DMS114 treated with DMSO at 0.1 percent for 48 hours (cell line): ENCODE data around the gene AHCYL1.

Experiments
- DNase-seq: peaks from one replicate; lab custom pipeline; 2025; ENCODE audit not compliant: unreplicated experiment; lab: John Stamatoyannopoulos, UW

AHCYL1 gene

GRCh38 chr1:109975718-109976117, 8.8 kb upstream of the AHCYL1 start:
- DNase-seq = no peak

DNA sequence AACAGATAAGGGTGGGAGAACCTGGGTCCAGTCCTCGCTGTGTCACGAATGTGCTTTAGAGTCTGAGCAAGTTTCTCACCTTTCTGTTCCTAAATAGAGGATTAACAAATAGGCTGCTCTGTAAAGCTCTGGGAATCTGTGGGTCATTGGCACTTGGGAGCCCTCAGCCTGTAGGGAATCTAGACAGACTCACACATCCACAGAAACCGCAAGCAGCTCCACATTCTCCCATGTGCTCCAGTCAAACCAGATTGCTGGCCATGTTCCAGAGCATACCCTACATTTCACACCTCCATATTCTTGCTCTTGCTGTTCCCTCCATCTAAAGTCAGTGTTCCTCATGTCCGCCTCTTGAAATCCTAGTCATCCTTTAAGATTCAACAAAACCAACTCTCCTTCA, 7.8 kb upstream of the AHCYL1 start:
- DNase-seq = no peak

DNA sequence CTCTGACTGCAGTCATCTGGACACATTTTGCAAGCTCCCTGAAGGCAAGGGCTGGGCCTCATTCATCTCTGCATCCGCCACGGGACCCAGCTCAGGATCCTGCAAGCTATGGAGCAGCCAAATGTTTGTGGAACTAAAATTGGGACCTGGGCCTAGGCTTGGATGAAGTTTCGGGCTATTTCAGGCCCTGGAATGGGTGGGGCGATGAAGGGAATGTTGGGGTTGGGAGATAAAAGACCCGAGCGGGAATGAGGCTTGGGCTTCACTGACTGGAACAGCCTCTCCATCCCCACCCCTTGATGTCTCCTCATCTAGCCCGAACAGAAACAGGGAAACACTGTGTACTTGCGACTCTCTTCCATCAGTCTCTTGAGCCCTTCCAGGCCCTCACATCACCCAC, 7.3 kb upstream of the AHCYL1 start:
- DNase-seq = no peak

GRCh38 chr1:109977657-109978378, 6.7 kb upstream of the AHCYL1 start:
- DNase-seq = no peak

GRCh38 chr1:109978761-109979488, 5.6 kb upstream of the AHCYL1 start:
- no peak for DNase-seq

GRCh38 chr1:109979489-109980091, 5.0 kb upstream of the AHCYL1 start:
- no peak for DNase-seq

DNA sequence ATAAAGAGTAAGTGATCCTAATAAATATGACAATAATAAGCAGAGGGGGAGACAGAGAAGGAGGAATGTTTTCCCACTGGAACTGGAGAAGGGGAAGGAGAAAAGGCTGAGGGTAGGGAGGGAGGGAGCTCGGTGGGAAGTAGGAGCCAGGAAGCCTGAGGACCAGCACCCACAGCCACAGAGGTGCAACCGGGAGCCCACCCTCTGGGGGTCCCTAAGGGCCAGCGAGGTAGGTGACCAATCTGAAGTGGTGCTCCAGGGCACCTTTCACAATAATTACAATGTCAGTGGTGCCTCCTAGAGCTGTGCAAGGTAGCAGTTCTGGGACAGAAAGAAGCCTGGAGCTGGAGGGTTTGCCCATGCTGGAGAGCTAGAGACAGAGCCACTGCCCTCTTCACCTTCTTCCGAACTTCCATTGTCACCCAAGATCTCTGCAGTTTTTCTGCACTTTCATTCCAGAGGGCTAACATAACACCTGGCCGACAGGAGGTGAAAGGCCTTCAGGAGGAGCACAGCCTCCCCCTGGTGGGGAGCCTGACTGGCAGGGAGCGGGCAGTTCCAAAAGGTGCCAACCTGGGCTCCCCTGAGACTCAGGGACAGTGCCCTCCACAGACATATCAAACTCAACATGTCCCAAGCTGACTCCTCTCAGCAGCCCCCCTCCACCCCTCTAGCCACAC, 4.1 kb upstream of the AHCYL1 start:
- DNase-seq = no peak

DNA sequence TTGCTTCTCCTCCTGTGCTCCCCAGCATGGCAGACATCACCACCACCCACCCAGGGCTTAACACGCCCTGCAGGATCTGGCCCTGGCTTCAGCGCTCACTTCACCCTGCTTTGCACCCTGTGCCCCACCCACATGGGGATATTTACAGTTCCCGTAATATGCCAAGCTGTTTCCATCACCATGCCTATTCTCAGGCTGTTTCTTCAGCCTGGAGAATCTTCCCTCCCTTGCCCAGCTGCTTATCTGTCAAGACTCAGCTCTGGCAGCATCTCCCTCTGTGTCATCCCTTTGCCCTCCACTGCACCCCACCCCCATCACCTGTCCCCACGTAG, 3.6 kb upstream of the AHCYL1 start:
- DNase-seq = no peak

DNA sequence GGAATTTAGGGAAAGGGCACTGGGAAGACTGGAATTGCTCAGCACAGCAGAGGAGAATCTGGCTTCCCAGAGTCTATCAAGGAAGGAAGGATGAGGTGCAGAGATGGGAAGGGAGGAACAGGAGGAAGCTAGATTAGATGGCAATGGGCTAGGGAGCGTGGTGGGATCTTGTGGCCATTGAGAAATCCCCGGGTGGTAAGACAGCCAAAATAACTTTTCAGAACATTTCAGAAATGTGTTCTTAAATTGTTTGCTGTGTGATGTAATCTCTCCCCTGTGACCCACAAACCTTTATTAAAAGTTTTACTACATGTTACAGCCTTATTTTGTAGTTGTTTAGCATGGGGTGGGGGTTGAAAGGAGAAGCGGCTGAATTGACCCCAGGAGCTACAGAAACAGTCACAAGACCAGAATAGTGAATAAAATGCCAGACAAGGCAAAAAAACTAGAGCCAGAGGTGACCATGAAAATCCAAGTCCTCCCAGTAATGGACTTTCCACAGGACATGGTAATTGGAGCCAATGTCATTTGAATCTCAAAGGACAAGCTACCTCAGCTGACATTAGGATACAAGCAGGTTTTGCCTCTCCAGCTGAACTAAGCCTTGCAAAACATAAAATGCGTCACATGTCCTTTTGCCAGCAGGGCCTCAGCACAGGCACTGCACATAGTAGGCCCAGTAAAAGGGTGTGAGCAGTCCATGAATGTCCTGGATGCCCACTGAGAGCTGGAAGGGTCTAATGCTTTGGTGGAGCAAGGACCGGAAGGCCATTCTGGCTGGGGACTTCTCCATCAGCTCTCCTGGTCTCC, 980 bp upstream of the AHCYL1 start:
- no peak for DNase-seq

DNA sequence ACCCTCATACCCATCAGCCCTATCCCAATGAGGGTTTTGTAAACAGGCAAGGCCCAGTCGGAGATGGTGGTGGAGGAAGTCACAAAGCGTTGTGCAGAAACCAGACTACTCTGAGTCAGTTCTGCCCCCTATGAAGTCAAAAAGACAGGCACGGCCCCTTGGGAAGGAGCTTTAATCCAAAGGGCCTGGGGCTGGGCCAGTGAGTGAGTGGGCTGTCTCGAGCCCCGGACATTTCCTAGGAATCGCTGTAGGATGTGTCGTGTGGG, 442 bp upstream of the AHCYL1 start:
- no peak for DNase-seq

DNA sequence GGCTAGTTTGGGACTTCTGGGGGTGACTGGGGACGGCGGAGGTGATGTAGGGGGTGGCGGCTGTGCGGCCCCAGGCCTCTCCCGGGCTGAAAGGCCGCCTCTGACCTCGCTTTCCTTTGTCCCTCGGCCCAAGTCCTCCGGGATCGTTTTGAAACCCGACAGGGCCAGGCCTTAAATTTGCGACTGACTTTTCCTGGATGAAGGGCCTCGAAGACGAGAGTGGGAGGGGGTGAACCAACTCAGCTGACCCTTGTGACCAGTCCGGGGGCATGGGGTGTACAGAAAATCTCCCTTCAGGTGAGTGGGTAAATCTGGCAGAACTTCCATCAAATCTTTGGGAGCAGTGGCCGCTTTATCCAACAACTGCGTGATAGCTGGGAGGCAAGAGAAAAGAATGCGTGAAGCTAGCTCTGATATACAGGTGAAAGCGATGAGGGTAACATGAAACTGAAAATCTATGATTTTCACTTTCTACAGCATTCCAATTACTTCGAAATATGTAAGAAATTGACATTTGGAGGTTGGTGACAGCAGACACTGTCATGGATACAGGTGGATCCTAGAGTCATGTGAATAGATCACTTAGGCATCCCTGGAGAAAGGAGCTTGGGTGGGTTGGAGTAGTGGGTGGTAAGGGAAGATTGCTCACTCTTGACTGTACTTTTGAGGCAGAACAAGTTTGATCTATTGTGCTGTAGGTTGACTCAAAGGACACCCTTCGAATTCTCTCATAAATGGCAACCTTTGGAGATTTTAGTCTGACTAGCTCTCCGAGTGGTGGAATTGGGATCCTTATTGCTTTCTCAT, 885 bp downstream of the AHCYL1 start:
- DNase-seq = no peak

DNA sequence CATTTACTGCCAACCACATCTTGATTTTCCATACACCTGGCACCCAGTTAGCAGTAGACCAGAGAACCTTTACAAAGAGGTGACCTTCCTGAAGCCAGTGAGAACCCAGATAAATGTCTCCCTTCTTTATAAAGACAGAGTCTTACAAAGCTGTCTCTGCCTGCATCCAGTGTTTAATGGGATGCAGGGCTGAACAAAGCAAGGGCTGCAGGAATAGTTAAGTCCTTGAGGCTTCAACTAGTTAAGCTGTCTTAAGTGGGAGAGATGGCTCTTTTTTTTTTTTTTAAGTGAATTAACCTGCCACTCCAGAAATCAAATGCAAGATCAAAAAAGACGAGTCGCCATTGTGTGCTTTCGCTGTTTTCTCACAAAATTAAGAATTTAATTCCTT, 1.5 kb downstream of the AHCYL1 start:
- no peak for DNase-seq

DNA sequence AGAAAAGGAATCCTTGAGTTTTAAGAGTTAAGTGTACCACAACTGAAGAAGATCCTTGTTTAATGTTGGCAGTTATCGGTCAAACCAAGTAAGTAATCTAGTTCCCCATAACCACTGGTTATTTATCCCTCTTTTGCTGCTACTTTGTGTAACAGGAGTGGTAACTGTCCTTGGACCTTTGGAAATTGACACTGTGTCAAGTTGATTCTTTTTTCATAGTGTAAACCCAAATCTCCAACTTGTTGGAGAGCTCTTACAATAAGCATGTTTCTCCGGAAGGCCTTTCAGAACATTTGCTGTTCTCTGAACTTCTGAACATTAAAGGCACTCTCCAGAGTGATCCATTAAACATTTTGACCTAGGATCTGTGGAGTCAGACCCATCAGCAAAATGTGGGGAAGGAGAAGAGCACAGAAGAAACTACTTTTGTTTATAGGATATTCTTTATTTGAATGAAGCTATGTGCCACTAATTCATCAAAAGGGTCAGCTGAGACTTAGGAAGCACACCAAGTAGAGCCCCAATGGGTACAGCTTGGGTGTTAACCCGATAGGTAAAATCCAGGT, 3.9 kb downstream of the AHCYL1 start:
- DNase-seq = no peak

DNA sequence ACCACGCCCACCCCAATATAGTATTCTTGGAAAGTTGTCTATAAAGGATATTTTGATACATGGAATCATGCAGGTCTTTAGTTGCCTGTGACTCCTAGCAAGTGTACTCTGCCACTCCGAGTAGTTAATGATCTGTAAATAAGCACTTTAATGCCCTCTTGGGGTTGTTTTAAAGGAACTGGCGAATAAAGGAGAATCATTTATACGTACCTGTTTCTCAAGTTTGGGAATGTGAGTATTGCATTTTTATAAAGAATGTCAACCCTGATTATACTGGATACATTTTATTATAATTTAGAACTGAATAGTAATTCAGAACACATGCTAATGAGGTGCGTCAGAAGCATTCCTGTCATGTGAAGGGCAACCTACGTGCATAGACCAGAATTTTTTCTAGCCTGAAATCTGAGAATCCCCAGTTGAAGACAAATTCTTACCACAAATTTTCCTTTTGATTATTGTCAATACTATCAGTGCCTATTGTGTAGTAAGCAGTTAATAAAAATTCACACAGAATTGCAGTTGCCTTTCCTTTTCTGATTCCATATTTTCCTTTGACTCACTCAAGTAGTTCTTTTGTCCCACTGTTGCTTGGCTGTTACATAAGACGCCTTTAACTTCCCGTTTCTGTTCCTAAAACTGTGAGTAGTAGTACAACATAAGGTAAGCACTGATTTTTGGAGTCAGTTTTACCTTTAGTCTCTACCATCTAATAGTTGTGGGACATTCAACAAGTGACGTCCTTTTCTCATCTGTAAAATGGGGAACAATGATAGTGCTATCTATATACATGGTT, 5.1 kb downstream of the AHCYL1 start:
- no peak for DNase-seq

- no peak for DNase-seq
Measured at GRCh38 chr1:109990302-109990653, 5.7 kb downstream of the AHCYL1 start.

- no peak for DNase-seq
Measured at GRCh38 chr1:109991400-109991925, 6.9 kb downstream of the AHCYL1 start.

DNA sequence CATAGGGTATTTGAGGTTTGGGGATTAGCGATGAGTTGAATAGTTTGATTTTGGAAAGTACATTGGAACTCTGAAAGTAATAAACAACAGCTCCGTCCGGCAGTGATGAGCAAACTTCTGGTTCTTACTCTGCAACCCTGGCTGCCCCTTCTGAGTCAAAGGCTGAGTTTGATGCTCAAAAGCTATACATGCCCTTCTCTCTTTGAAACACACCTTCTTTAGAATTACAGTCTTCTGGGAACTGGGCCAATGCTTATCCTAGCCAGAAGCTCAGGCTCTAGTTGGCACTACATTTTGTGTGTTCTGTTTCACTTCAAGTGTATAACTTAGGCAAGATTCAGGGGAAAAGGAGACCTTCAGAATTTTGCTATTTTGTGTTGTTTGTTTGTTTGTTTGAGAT, 9.3 kb downstream of the AHCYL1 start:
- no peak for DNase-seq

DNA sequence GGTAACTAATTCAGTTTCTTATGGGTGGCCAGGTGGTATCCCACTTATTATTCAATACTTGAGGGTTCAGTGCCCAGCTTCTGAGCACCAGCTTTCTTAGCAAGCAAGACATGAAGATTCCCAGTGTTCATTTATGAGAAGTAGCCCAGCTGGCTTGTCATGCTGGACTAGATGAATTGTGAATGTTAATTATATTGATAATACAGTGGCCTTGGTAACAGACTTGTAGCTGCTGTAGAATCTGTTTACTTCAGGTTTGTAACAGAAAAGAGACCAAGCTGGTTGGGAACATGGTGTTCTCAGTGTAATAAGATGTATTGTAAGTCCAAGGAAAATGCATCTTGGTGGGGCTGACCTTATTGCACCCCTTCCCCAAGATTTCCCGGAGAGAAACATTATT, 10.1 kb downstream of the AHCYL1 start:
- no peak for DNase-seq

GRCh38 chr1:109995536-109995935, 11.0 kb downstream of the AHCYL1 start:
- DNase-seq = no peak
